Hepatic stellate cell (primary cell): ENCODE measurements around the gene RPS6KA5.
A peak's percentile ranks its signal among the peaks of the same experiment; 100 is the strongest.
"Not testable (repeated sequence)": the region's sequence is repeated elsewhere in the genome, so short reads cannot be mapped to it uniquely, and the experiment has no call there.

ENCODE experiments used
- DNase-seq: peaks from one replicate; pipeline ENCODE4 v3.0.0; 2011; ENCODE audit warnings: low spot score

Gene RPS6KA5

GRCh38 chr14:91060351-91061055 is at the start of gene RPS6KA5:
RPS6KA5 (minus strand) TSS chr14:91060641; CDS start chr14:91060434, 207 bp downstream.
- peak; percentile 98 for DNase-seq

GRCh38 chr14:91108941-91109611 is 48.6 kb upstream of the RPS6KA5 start:
- peak; percentile 24 for DNase-seq

GRCh38 chr14:91103116-91103515 is 42.7 kb upstream of the RPS6KA5 start:
- no peak for DNase-seq

GRCh38 chr14:91100102-91100501 is 39.7 kb upstream of the RPS6KA5 start:
- DNase-seq = no peak

GRCh38 chr14:91098591-91098990 is 38.1 kb upstream of the RPS6KA5 start:
- no peak for DNase-seq

- not testable (repeated sequence) for DNase-seq
Observed at GRCh38 chr14:91097657-91098056, 37.2 kb upstream of the RPS6KA5 start.

GRCh38 chr14:91095178-91095577 is 34.7 kb upstream of the RPS6KA5 start:
- DNase-seq = no peak

GRCh38 chr14:91094772-91095171 is 34.3 kb upstream of the RPS6KA5 start:
- no peak for DNase-seq

GRCh38 chr14:91093743-91094472 is 33.5 kb upstream of the RPS6KA5 start:
- DNase-seq = not testable (repeated sequence)

- no peak for DNase-seq
Observed at GRCh38 chr14:91092073-91092472, 31.6 kb upstream of the RPS6KA5 start.

GRCh38 chr14:91090743-91091142 is 30.3 kb upstream of the RPS6KA5 start:
- DNase-seq = no peak

GRCh38 chr14:91089958-91090535 is 29.6 kb upstream of the RPS6KA5 start:
- DNase-seq = no peak

- no peak for DNase-seq
Observed at GRCh38 chr14:91088585-91089235, 28.3 kb upstream of the RPS6KA5 start.

GRCh38 chr14:91087470-91087869 is 27.0 kb upstream of the RPS6KA5 start:
- DNase-seq = not testable (repeated sequence)

GRCh38 chr14:91084516-91084915 is 24.1 kb upstream of the RPS6KA5 start:
- no peak for DNase-seq

GRCh38 chr14:91082282-91082681 is 21.8 kb upstream of the RPS6KA5 start:
- DNase-seq = no peak

- no peak for DNase-seq
Observed at GRCh38 chr14:91080071-91080470, 19.6 kb upstream of the RPS6KA5 start.

GRCh38 chr14:91078095-91078737 is 17.8 kb upstream of the RPS6KA5 start:
- no peak for DNase-seq

- DNase-seq = no peak
Observed at GRCh38 chr14:91075553-91075952, 15.1 kb upstream of the RPS6KA5 start.

GRCh38 chr14:91070572-91070971 is 10.1 kb upstream of the RPS6KA5 start:
- no peak for DNase-seq

GRCh38 chr14:91068642-91069041 is 8.2 kb upstream of the RPS6KA5 start:
- DNase-seq = no peak

- no peak for DNase-seq
Observed at GRCh38 chr14:91067186-91067585, 6.7 kb upstream of the RPS6KA5 start.
